Measurements from ENCODE around the gene ASB3. TPM values are rescaled to one million over a fixed set of nuclear protein-coding genes. Genes with fewer than 3 reads are reported as not detected.
"Not testable (repeated sequence)": the region's sequence is repeated elsewhere in the genome, so short reads cannot be mapped to it uniquely, and the experiment has no call there.

Gene ASB3
- polyA plus RNA-seq, 12 donors, result 6.4 to 20.3 (median 13.4) TPM; not detected in 1

GRCh38 chr2:53740170-53740569 is 46.6 kb downstream of the ASB3 start:
- DNase-seq, result peak; percentile 12

- no peak for DNase-seq
Measured at GRCh38 chr2:53739032-53739431, 47.7 kb downstream of the ASB3 start.

- no peak for DNase-seq
Measured at GRCh38 chr2:53737091-53737490, 49.7 kb downstream of the ASB3 start.

GRCh38 chr2:53729143-53729762 is 57.5 kb downstream of the ASB3 start:
- no peak for DNase-seq

GRCh38 chr2:53727921-53728320 is 58.8 kb downstream of the ASB3 start:
- no peak for DNase-seq

- no peak for DNase-seq
Measured at GRCh38 chr2:53725662-53726061, 61.1 kb downstream of the ASB3 start.

GRCh38 chr2:53724536-53724935 is 62.2 kb downstream of the ASB3 start:
- no peak for DNase-seq

- not testable (repeated sequence) for DNase-seq
Measured at GRCh38 chr2:53720944-53721343, 65.8 kb downstream of the ASB3 start.

GRCh38 chr2:53715568-53715967 is 71.2 kb downstream of the ASB3 start:
- DNase-seq, result no peak

- DNase-seq, result no peak
Measured at GRCh38 chr2:53711271-53711780, 75.4 kb downstream of the ASB3 start.

GRCh38 chr2:53708988-53709387 is 77.8 kb downstream of the ASB3 start:
- no peak for DNase-seq

GRCh38 chr2:53701221-53701620 is 85.5 kb downstream of the ASB3 start:
- no peak for DNase-seq

- no peak for DNase-seq
Measured at GRCh38 chr2:53697686-53698085, 89.1 kb downstream of the ASB3 start.

GRCh38 chr2:53697092-53697491 is 89.7 kb downstream of the ASB3 start:
- no peak for DNase-seq

GRCh38 chr2:53695575-53695974 is 91.2 kb downstream of the ASB3 start:
- no peak for DNase-seq

- DNase-seq, result no peak
Measured at GRCh38 chr2:53694096-53694771, 92.5 kb downstream of the ASB3 start.

GRCh38 chr2:53690876-53691275 is 95.9 kb downstream of the ASB3 start:
- DNase-seq, result no peak

- no peak for DNase-seq
Measured at GRCh38 chr2:53672881-53673522, 113.8 kb downstream of the ASB3 start.

GRCh38 chr2:53670331-53670730 is 116.4 kb downstream of the ASB3 start:
- DNase-seq, result no peak

GRCh38 chr2:53668624-53669026 is 118.1 kb downstream of the ASB3 start:
- no peak for DNase-seq

- not testable (repeated sequence) for DNase-seq
Measured at GRCh38 chr2:53667130-53667529, 119.6 kb downstream of the ASB3 start.

GRCh38 chr2:53660886-53661285 is 125.9 kb downstream of the ASB3 start:
- DNase-seq, result no peak

- DNase-seq, result not testable (repeated sequence)
Measured at GRCh38 chr2:53658474-53658873, 128.3 kb downstream of the ASB3 start.
